ENCODE data around the gene KDM6A. TPM values are rescaled to one million over a fixed set of nuclear protein-coding genes. Genes with fewer than 3 reads are reported as not detected.

The KDM6A gene
- polyA plus RNA-seq, 1 donor from 2014 or later: 25.1 TPM

- no peak overlapping the region for H3K27ac ChIP-seq (ENCODE audit: low read length)
- H3K27me3 ChIP-seq (ENCODE audit: insufficient read depth, low read depth, low read length): no peaks in the 10 kb centered on the region
- TF ChIP-seq SMC3 (conservative IDR thresholded peaks at IDR 0.05; ENCODE audit: poor library complexity): no peak
- H3K79me2 ChIP-seq (replicated peaks; ENCODE audit: insufficient read depth, low read length): no peaks in the 10 kb centered on the region
- H3K9ac ChIP-seq (ENCODE audit: low read length): no peak overlapping the region
- no peaks in the 10 kb centered on the region for H3K36me3 ChIP-seq (ENCODE audit: insufficient read depth, low read length)
- no peaks in the 10 kb centered on the region for H3F3A ChIP-seq (ENCODE audit: insufficient read depth, low read length, poor library complexity, severe bottlenecking)
- no peaks in the 10 kb centered on the region for H3K9me2 ChIP-seq (ENCODE audit: insufficient read depth, low read length)
- no peaks in the 10 kb centered on the region for H3K9me3 ChIP-seq (ENCODE audit: low read length)
- H2AFZ ChIP-seq (ENCODE audit: low read depth, low read length): no peak overlapping the region
- no peaks in the 10 kb centered on the region for H4K20me1 ChIP-seq (ENCODE audit: insufficient read depth)
- H3K4me2 ChIP-seq (ENCODE audit: low read length): no peak overlapping the region
- H3K4me3 ChIP-seq (ENCODE audit: low read length): no peak overlapping the region
Observed at GRCh38 chrX:45011597-45011996, 138.6 kb downstream of the KDM6A start.

- Histone ChIP-seq H3K36me3 (ENCODE audit: insufficient read depth, low read length) (no peaks in the 10 kb centered on the region), H3K4me2 (ENCODE audit: low read length) (no peak overlapping the region), H2AFZ (ENCODE audit: low read depth, low read length) (no peak overlapping the region), H3K9me3 (ENCODE audit: low read length) (no peaks in the 10 kb centered on the region), H3K9me2 (ENCODE audit: insufficient read depth, low read length) (no peaks in the 10 kb centered on the region), H3K4me3 (ENCODE audit: low read length) (no peak overlapping the region), H3F3A (ENCODE audit: insufficient read depth, low read length, poor library complexity, severe bottlenecking) (no peaks in the 10 kb centered on the region), H3K79me2 (replicated peaks; ENCODE audit: insufficient read depth, low read length) (no peaks in the 10 kb centered on the region), H3K27me3 (ENCODE audit: insufficient read depth, low read depth, low read length) (no peaks in the 10 kb centered on the region), H3K9ac (ENCODE audit: low read length) (no peak overlapping the region), H3K27ac (ENCODE audit: low read length) (no peak overlapping the region), H4K20me1 (ENCODE audit: insufficient read depth) (no peaks in the 10 kb centered on the region)
- TF ChIP-seq TAF1 (IDR thresholded peaks at IDR 0.05; ENCODE audit: low read depth) (no peak), SMC3 (conservative IDR thresholded peaks at IDR 0.05; ENCODE audit: poor library complexity) (no peak), EP300 (conservative IDR thresholded peaks at IDR 0.05; ENCODE audit: poor library complexity, severe bottlenecking) (no peak), MXI1 (conservative IDR thresholded peaks at IDR 0.05; ENCODE audit: poor library complexity, severe bottlenecking) (no peak), EZH2 (IDR thresholded peaks at IDR 0.05; ENCODE audit: borderline replicate concordance, insufficient read depth, low read length, poor library complexity, severe bottlenecking) (no peak), RAD21 (conservative IDR thresholded peaks at IDR 0.05) (no peak), CTCF (IDR thresholded peaks at IDR 0.05; ENCODE audit: poor library complexity, severe bottlenecking) (no peak), POLR2AphosphoS5 (IDR thresholded peaks at IDR 0.05) (no peak), REST (IDR thresholded peaks at IDR 0.05; ENCODE audit: borderline replicate concordance) (no peak)
Observed at GRCh38 chrX:45017946-45018345, 145.0 kb downstream of the KDM6A start.

- TF ChIP-seq EZH2 (IDR thresholded peaks at IDR 0.05; ENCODE audit: borderline replicate concordance, insufficient read depth, low read length, poor library complexity, severe bottlenecking): no peak
- no peak for TF ChIP-seq CTCF (IDR thresholded peaks at IDR 0.05; ENCODE audit: poor library complexity, severe bottlenecking)
- no peak for TF ChIP-seq REST (IDR thresholded peaks at IDR 0.05; ENCODE audit: borderline replicate concordance)
- TF ChIP-seq EP300 (conservative IDR thresholded peaks at IDR 0.05; ENCODE audit: poor library complexity, severe bottlenecking): no peak
- no peak for TF ChIP-seq TAF1 (IDR thresholded peaks at IDR 0.05; ENCODE audit: low read depth)
- no peak for TF ChIP-seq RAD21 (conservative IDR thresholded peaks at IDR 0.05)
- TF ChIP-seq POLR2AphosphoS5 (IDR thresholded peaks at IDR 0.05): no peak
- no peak for TF ChIP-seq MXI1 (conservative IDR thresholded peaks at IDR 0.05; ENCODE audit: poor library complexity, severe bottlenecking)
- TF ChIP-seq SMC3 (conservative IDR thresholded peaks at IDR 0.05; ENCODE audit: poor library complexity): no peak
- H3K4me2 ChIP-seq (ENCODE audit: low read length): no peak overlapping the region
Observed at GRCh38 chrX:45022150-45022549, 149.2 kb downstream of the KDM6A start.

More at GRCh38 chrX:45022150-45022549, 149.2 kb downstream of the KDM6A start:
- Histone ChIP-seq H3K79me2 (replicated peaks; ENCODE audit: insufficient read depth, low read length) (no peaks in the 10 kb centered on the region), H3K9me3 (ENCODE audit: low read length) (no peaks in the 10 kb centered on the region), H2AFZ (ENCODE audit: low read depth, low read length) (no peak overlapping the region), H3K4me3 (ENCODE audit: low read length) (no peak overlapping the region), H3K27me3 (ENCODE audit: insufficient read depth, low read depth, low read length) (no peaks in the 10 kb centered on the region), H3K36me3 (ENCODE audit: insufficient read depth, low read length) (no peaks in the 10 kb centered on the region), H3F3A (ENCODE audit: insufficient read depth, low read length, poor library complexity, severe bottlenecking) (no peaks in the 10 kb centered on the region), H3K27ac (ENCODE audit: low read length) (no peak overlapping the region), H4K20me1 (ENCODE audit: insufficient read depth) (no peaks in the 10 kb centered on the region), H3K9me2 (ENCODE audit: insufficient read depth, low read length) (no peaks in the 10 kb centered on the region), H3K9ac (ENCODE audit: low read length) (no peak overlapping the region)

All from neural cell (in vitro differentiated cells).